ENCODE measurements around the gene NAA25.

Gene NAA25

GRCh38 chr12:112035219-112035785 is 73.3 kb downstream of the NAA25 start:
- Mint-ChIP-seq H3K4me3 (no peak overlapping the region), H3K36me3 (peaks cover 100% of the 10 kb centered on the region), H3K9me3 (no peaks in the 10 kb centered on the region), H3K27ac (peak overlapping the region; percentile 48), H3K4me1 (no peaks in the 10 kb centered on the region)
- ATAC-seq (no peak), DNase-seq (ENCODE audit: low spot score in 2 of 2) (no peak)

GRCh38 chr12:112032292-112032691 is 76.3 kb downstream of the NAA25 start:
- ATAC-seq (no peak), DNase-seq (ENCODE audit: low spot score in 2 of 2) (no peak)
- Mint-ChIP-seq H3K36me3 (peaks cover 100% of the 10 kb centered on the region), H3K4me1 (peaks cover 5% of the 10 kb centered on the region), H3K9me3 (no peaks in the 10 kb centered on the region), H3K4me3 (no peak overlapping the region), H3K27ac (peak overlapping the region; percentile 29)

- Mint-ChIP-seq H3K27ac (peak overlapping the region; percentile 29), H3K4me3 (no peak overlapping the region), H3K9me3 (no peaks in the 10 kb centered on the region), H3K4me1 (peaks cover 6% of the 10 kb centered on the region), H3K36me3 (peaks cover 100% of the 10 kb centered on the region)
- DNase-seq (ENCODE audit: low spot score in 2 of 2) (no peak), ATAC-seq (no peak)
These were observed 77.1 kb downstream of the NAA25 start for GRCh38 chr12:112031472-112031871.

DNA sequence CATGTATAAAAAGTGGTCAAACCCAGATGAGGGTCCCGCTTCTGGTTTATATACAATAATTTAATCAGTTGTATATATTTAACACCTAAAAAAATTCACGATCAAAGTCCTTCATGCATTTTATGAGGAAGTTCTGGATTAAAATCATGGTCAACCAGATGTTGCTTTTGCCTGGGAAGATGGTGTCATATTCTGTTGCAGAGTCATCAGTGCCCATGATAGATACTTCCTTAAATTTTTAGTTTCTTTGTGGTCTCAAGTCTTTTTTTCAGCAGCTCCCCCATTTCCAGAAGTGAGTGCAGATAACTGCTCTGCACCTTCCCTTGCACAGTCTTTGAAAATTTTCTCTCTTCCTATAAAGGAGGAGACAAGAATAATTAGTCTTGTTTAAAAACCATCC is 79.3 kb downstream of the NAA25 start:
- DNase-seq (ENCODE audit: low spot score in 2 of 2) (no peak), ATAC-seq (no peak)
- no peak overlapping the region for H3K4me3 Mint-ChIP-seq
- H3K36me3 Mint-ChIP-seq, result peaks cover 99% of the 10 kb centered on the region
- H3K9me3 Mint-ChIP-seq, result no peaks in the 10 kb centered on the region
- H3K27ac Mint-ChIP-seq, result no peak overlapping the region
- H3K4me1 Mint-ChIP-seq, result peaks cover 13% of the 10 kb centered on the region

DNA sequence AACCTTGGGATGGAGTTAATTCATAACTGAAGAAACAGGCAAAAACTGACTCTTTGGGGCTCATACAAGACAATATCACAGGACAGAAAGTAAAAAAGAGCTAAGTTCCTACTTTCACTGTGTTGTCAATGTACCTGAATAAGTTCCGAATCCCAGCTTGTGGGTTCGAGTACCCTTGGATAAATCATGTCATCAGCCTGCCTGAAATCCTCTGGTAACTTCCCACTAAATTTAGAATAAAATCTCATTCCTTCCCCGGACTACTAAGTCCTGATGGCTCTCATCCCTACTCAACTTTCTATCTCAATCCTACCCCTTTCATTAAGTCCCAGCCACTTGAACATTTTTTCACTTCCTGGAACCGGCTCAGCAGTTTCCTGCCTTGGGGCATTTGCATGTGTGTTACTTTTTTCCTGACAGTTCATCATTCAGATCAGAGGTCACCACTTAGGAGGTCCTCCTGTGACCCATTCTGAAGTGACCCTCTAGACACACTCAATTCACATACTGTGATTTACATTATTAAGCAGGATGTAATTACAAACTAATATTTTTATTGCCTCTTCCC is 82.7 kb downstream of the NAA25 start:
- peak overlapping the region; percentile 88 for H3K27ac Mint-ChIP-seq

GRCh38 chr12:112023759-112024396 is 84.7 kb downstream of the NAA25 start:
- peak overlapping the region; percentile 88 for H3K27ac Mint-ChIP-seq
- DNase-seq (ENCODE audit: low spot score in 2 of 2), result no peak
- H3K36me3 Mint-ChIP-seq, result peaks cover 99% of the 10 kb centered on the region

More for the DNA sequence above, 82.7 kb downstream of the NAA25 start:
- peaks cover 99% of the 10 kb centered on the region for H3K36me3 Mint-ChIP-seq
- H3K4me1 Mint-ChIP-seq, result peaks cover 34% of the 10 kb centered on the region
- ATAC-seq (no peak), DNase-seq (ENCODE audit: low spot score in 2 of 2) (no peak)
- no peak overlapping the region for H3K4me3 Mint-ChIP-seq
- no peaks in the 10 kb centered on the region for H3K9me3 Mint-ChIP-seq

DNA sequence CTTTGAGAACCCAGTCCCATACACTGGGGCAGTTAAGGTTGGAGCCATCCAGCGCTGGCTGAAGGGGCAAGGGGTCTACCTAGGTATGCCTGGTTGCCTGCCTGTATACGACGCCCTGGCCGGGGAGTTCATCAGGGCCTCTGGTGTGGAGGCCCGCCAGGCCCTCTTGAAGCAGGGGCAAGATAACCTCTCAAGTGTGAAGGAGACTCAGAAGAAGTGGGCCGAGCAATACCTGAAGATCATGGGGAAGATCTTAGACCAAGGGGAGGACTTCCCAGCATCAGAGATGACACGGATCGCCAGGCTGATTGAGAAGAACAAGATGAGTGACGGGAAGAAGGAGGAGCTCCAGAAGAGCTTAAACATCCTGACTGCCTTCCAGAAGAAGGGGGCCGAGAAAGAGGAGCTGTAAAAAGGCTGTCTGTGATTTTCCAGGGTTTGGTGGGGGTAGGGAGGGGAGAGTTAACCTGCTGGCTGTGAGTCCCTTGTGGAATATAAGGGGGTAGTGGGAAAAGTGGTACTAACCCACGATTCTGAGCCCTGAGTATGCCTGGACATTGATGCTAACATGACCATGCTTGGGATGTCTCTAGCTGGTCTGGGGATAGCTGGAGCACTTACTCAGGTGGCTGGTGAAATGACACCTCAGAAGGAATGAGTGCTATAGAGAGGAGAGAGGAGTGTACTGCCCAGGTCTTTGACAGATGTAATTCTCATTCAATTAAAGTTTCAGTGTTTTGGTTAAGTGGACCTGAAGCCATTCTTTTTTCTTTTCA is 86.2 kb downstream of the NAA25 start:
- DNase-seq (ENCODE audit: low spot score in 2 of 2) (no peak), ATAC-seq (peak; percentile 26)
- no peak overlapping the region for H3K4me3 Mint-ChIP-seq
- peak overlapping the region; percentile 79 for H3K27ac Mint-ChIP-seq
- H3K36me3 Mint-ChIP-seq, result peaks cover 99% of the 10 kb centered on the region
- H3K4me1 Mint-ChIP-seq, result peaks cover 42% of the 10 kb centered on the region
- H3K9me3 Mint-ChIP-seq, result no peaks in the 10 kb centered on the region

More at GRCh38 chr12:112023759-112024396, 84.7 kb downstream of the NAA25 start:
- no peaks in the 10 kb centered on the region for H3K9me3 Mint-ChIP-seq
- no peak overlapping the region for H3K4me3 Mint-ChIP-seq
- H3K4me1 Mint-ChIP-seq, result peaks cover 37% of the 10 kb centered on the region
- no peak for ATAC-seq

DNA sequence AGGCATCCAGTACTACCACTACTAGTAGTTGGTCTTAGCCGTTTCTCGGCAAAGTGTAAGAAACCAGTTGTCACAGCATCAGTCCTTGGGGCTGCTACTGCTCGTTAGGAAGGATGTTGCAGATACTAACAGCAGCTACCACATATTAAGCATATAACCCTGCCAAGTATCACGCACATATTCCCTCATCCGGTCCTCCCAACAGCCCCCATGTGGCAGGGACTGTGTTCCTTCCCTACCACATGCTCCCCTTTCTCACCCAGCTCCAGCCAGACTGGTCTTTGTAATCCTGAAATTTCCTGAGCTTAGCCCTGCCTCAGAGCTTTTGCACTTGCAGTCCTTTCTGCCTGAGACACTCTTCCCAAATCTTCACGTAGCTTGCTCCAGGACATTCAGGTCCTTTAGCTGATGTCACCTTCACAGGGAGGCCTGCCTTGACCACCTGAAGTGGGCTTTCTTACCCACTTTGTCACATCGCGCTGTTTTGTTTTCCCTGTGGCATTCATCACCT is 87.6 kb downstream of the NAA25 start:
- Mint-ChIP-seq H3K27ac (peak overlapping the region; percentile 79), H3K4me1 (peaks cover 42% of the 10 kb centered on the region), H3K4me3 (no peak overlapping the region), H3K36me3 (peaks cover 99% of the 10 kb centered on the region), H3K9me3 (peaks cover 2% of the 10 kb centered on the region)
- no peak for DNase-seq (ENCODE audit: low spot score in 2 of 2)
- ATAC-seq, result no peak

GRCh38 chr12:112018571-112019237 is 89.9 kb downstream of the NAA25 start:
- H3K9me3 Mint-ChIP-seq, result peaks cover 4% of the 10 kb centered on the region
- H3K4me3 Mint-ChIP-seq, result no peak overlapping the region
- DNase-seq (ENCODE audit: low spot score in 2 of 2), result no peak
- peaks cover 100% of the 10 kb centered on the region for H3K36me3 Mint-ChIP-seq
- no peak for ATAC-seq
- H3K4me1 Mint-ChIP-seq, result peaks cover 54% of the 10 kb centered on the region
- H3K27ac Mint-ChIP-seq, result peak overlapping the region; percentile 79

DNA sequence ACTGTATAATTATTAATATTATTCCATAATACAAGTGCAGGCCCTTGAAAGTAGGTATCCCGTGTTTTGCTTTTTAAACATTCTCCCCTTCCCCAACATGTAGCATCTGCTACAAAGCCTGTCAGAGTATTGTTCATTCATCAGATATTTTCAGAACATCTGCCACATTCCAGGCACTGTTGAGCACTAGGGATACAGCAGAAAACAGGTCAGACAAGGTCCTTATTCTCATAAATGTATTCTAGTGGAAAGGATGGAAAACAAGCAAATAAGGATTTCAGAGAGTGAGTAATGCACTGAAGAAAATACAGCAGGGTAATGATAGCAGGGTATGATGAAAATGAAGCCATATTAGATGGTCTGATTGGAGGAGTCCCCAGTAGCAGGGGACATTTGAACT is 91.5 kb downstream of the NAA25 start:
- Mint-ChIP-seq H3K36me3 (peaks cover 93% of the 10 kb centered on the region), H3K27ac (peak overlapping the region; percentile 63), H3K4me1 (peaks cover 44% of the 10 kb centered on the region), H3K9me3 (peaks cover 4% of the 10 kb centered on the region), H3K4me3 (no peak overlapping the region)
- DNase-seq (ENCODE audit: low spot score in 2 of 2) (no peak), ATAC-seq (no peak)

DNA sequence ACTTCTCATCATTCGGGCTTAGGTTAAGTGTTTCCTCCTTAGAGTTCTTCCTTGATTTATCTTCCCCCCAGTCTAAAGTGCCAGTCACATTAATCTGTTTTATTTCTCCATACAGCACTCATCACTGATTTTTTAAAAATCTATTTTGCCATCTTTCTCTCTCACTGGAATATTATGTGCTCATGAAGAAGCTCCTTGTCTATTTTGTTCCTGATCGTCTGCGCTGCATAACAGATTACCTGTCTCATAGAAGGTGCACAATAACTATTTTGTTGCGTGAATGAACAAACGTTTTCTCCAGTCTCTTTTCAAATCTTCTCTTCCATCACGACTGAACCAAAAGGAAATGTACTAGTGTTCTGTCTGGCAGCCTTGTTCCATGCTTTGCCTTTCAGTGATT is 92.6 kb downstream of the NAA25 start:
- Mint-ChIP-seq H3K4me1 (peaks cover 49% of the 10 kb centered on the region), H3K36me3 (peaks cover 82% of the 10 kb centered on the region), H3K9me3 (peaks cover 4% of the 10 kb centered on the region), H3K27ac (peak overlapping the region; percentile 63), H3K4me3 (peak overlapping the region; percentile 95)
- ATAC-seq (no peak), DNase-seq (ENCODE audit: low spot score in 2 of 2) (no peak)

- H3K27ac Mint-ChIP-seq, result peak overlapping the region; percentile 97
- peak; percentile 69 for ATAC-seq
- peak overlapping the region; percentile 95 for H3K4me3 Mint-ChIP-seq
- H3K36me3 Mint-ChIP-seq, result peaks cover 61% of the 10 kb centered on the region
- peaks cover 46% of the 10 kb centered on the region for H3K4me1 Mint-ChIP-seq
- H3K9me3 Mint-ChIP-seq, result peaks cover 4% of the 10 kb centered on the region
- peak; percentile 42 to 81 for DNase-seq (ENCODE audit: low spot score in 2 of 2)
These were observed 94.8 kb downstream of the NAA25 start for GRCh38 chr12:112013601-112014402.

- peak; percentile 88 for ATAC-seq
- peaks cover 53% of the 10 kb centered on the region for H3K36me3 Mint-ChIP-seq
- peaks cover 38% of the 10 kb centered on the region for H3K4me1 Mint-ChIP-seq
These were observed 95.6 kb downstream of the NAA25 start, which contains the start of the genes ERP29 and TMEM116 for GRCh38 chr12:112012775-112013600. Gene ERP29, plus strand, starts transcription at chr12:112013426. Its CDS starts 40 bp downstream, at chr12:112013466. Gene TMEM116, minus strand, starts transcription at chr12:112013165. Its CDS starts 7,895 bp downstream, at chr12:112005270.

More at GRCh38 chr12:112012775-112013600, 95.6 kb downstream of the NAA25 start, which contains the start of the genes ERP29 and TMEM116:
- Mint-ChIP-seq H3K4me3 (peak within 1 kb of the TSS; percentile 95), H3K9me3 (peaks cover 4% of the 10 kb centered on the region), H3K27ac (peak within 1 kb of the TSS; percentile 97)
- DNase-seq (ENCODE audit: low spot score in 2 of 2), result peak; percentile 97 to 99

Measured in stimulated activated effector memory CD8-positive, alpha-beta T cell treated with anti-CD3 and anti-CD28 coated beads, Interleukin-12 subunit alpha, Interleukin-12 subunit beta, amount 100 ng/mL, for 72 hours (primary cell).